ENCODE data around the gene PHF3.

PHF3 gene

GRCh38 chr6:63673692-63674091 is 38.1 kb downstream of the PHF3 start:
- Histone ChIP-seq H3K27me3 (ENCODE audit: control insufficient read depth, insufficient read depth, low read length) (no peaks in the 10 kb centered on the region), H3K27ac (ENCODE audit: low read depth, low read length) (no peak overlapping the region), H3K36me3 (ENCODE audit: control insufficient read depth, insufficient read depth, low read length) (0 out of 2 replicates have a peak, but pooled peaks cover 7% of the 10 kb centered on the region), H3K4me3 (ENCODE audit: low read depth, low read length) (no peak overlapping the region), H3K9ac (ENCODE audit: low read length) (no peak overlapping the region), H3K4me1 (ENCODE audit: control insufficient read depth, insufficient read depth, low read length) (peaks cover 31% of the 10 kb centered on the region), H3K9me3 (ENCODE audit: control insufficient read depth, insufficient read depth, low read depth, low read length) (no peaks in the 10 kb centered on the region)

DNA sequence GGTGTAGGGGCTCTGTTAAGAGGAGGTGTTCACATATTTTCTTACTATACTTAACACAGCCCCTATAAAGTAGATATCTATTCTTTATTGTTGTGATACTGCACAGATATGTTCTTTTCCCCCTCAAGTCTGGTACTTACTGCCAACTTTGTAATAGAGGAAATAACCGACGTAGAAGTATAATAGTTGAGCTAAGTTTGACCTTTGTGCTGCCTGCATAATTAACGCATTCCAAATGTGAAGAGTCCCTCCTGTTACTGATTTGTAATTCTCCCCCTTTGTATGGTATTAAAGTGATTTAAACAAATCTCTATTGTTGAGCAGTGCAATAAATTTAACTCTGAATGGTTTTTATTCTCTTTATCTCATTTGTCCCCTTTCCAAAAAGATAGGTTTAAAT is 39.0 kb downstream of the PHF3 start:
- peaks cover 10% of the 10 kb centered on the region; the same call in 1 of the 2 replicates for H3K36me3 ChIP-seq (ENCODE audit: control insufficient read depth, insufficient read depth, low read length)

DNA sequence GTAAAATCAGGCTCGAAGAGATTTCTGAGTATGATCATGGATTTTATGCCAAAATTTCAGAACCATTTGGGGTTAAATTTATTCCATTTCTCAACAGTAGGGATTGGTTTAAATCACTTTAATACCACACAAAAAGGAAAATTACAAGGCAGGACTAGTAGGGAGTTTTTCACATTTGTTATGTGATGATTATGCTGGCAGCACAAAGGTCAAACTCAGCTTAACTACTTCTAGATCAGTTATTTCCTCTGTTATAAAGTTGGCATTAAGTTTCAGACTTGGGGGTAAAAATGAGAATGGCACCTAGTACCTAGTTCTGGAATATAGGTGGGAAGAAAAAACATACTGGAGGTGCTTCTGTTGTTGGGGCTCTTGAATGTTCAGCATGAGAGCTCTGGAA is 39.5 kb downstream of the PHF3 start:
- H3K27me3 ChIP-seq (ENCODE audit: control insufficient read depth, insufficient read depth, low read length): no peaks in the 10 kb centered on the region
- no peak overlapping the region for H3K27ac ChIP-seq (ENCODE audit: low read depth, low read length)
- H3K9ac ChIP-seq (ENCODE audit: low read length): no peak overlapping the region
- no peaks in the 10 kb centered on the region for H3K9me3 ChIP-seq (ENCODE audit: control insufficient read depth, insufficient read depth, low read depth, low read length)
- peaks cover 13% of the 10 kb centered on the region; the same call in 1 of the 2 replicates for H3K36me3 ChIP-seq (ENCODE audit: control insufficient read depth, insufficient read depth, low read length)
- H3K4me3 ChIP-seq (ENCODE audit: low read depth, low read length): no peak overlapping the region
- H3K4me1 ChIP-seq (ENCODE audit: control insufficient read depth, insufficient read depth, low read length): peaks cover 33% of the 10 kb centered on the region

More for the DNA sequence above, 39.0 kb downstream of the PHF3 start:
- peaks cover 33% of the 10 kb centered on the region for H3K4me1 ChIP-seq (ENCODE audit: control insufficient read depth, insufficient read depth, low read length)
- H3K27ac ChIP-seq (ENCODE audit: low read depth, low read length): no peak overlapping the region
- no peak overlapping the region for H3K9ac ChIP-seq (ENCODE audit: low read length)
- no peaks in the 10 kb centered on the region for H3K9me3 ChIP-seq (ENCODE audit: control insufficient read depth, insufficient read depth, low read depth, low read length)
- H3K4me3 ChIP-seq (ENCODE audit: low read depth, low read length): no peak overlapping the region
- H3K27me3 ChIP-seq (ENCODE audit: control insufficient read depth, insufficient read depth, low read length): no peaks in the 10 kb centered on the region

DNA sequence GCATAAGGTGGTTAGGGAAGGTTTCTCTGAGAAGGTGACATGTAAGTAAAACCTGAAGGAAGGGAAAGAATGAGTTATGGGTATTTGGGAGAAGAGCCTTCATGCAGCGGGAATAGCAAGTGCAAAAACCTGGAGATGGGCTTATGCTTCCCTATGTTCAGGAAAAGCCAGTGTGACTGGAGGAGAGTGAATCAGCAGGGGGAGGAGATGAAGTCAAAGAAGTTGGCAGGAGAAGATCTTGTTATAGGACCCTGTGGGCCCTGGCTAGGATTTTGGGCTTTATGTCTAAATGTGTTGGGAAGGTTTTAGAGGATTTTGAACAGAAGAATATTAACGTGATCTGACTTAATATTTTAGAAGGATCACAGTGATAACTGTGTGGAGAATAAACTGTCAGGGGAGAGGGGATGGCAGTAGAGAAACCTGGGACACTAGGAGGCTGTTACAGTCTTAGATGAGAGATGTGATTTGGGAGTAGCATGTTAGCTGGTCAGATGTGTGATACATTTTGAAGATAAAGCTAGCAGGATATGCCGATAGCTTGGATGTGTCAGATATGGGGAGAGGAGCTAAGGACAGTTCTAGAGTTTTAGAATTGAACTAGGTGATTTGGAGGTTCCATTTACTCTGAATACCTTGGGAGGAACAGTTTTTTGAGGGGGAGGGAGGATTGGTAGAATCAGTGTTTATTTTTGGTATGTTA is 41.0 kb downstream of the PHF3 start:
- H3K4me1 ChIP-seq (ENCODE audit: control insufficient read depth, insufficient read depth, low read length): peaks cover 33% of the 10 kb centered on the region
- H3K9me3 ChIP-seq (ENCODE audit: control insufficient read depth, insufficient read depth, low read depth, low read length): no peaks in the 10 kb centered on the region
- no peaks in the 10 kb centered on the region for H3K27me3 ChIP-seq (ENCODE audit: control insufficient read depth, insufficient read depth, low read length)
- H3K4me3 ChIP-seq (ENCODE audit: low read depth, low read length): no peak overlapping the region
- peaks cover 10% of the 10 kb centered on the region for H3K36me3 ChIP-seq (ENCODE audit: control insufficient read depth, insufficient read depth, low read length)
- no peak overlapping the region for H3K9ac ChIP-seq (ENCODE audit: low read length)
- no peak overlapping the region for H3K27ac ChIP-seq (ENCODE audit: low read depth, low read length)

DNA sequence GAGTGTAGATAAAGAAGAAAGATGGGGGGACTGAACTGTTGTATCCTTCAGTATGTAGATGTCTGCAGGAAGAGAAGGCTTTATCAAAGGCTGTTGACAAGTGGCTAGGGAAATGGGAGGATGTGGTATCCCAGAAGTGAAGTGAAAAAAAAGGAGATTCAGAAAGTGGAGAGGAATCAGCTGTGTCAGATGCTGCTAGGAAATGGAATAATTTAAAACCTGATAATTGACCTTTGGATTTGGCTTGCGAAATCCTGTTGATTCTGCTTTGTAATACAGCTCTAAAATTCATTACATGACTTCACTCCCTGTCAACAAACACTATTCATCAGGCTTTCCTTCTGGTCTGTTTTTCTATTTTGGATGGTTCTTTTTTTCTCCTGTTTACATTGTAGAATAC is 41.7 kb downstream of the PHF3 start:
- H3K4me3 ChIP-seq (ENCODE audit: low read depth, low read length): no peak overlapping the region
- H3K4me1 ChIP-seq (ENCODE audit: control insufficient read depth, insufficient read depth, low read length): peaks cover 33% of the 10 kb centered on the region
- peaks cover 10% of the 10 kb centered on the region for H3K36me3 ChIP-seq (ENCODE audit: control insufficient read depth, insufficient read depth, low read length)
- H3K9ac ChIP-seq (ENCODE audit: low read length): no peak overlapping the region
- no peaks in the 10 kb centered on the region for H3K27me3 ChIP-seq (ENCODE audit: control insufficient read depth, insufficient read depth, low read length)
- no peak overlapping the region for H3K27ac ChIP-seq (ENCODE audit: low read depth, low read length)
- no peaks in the 10 kb centered on the region for H3K9me3 ChIP-seq (ENCODE audit: control insufficient read depth, insufficient read depth, low read depth, low read length)

DNA sequence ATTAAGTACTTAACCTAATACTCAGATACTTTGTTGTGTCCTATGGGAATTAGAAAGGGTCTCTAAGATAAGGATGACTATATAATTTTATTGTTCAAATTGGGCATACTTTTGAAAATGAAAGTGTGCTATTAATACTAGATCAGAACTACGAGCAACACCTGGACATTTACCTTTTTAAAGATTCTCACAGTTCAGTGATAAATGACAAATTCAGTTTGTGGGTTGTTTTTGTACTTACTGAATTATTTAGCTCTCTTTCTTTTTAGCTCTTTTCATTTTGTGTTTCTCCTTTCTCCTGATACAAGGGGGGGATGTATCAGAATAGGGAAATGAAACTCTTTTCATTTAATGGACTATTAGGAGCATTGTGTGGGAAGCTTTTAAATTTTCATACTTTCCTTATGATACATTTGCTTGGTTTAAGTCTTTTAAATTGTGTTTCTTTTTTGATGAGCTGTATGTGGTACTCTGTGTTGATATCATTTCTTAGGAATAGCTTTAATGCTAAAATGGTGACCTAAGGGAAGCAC is 47.5 kb downstream of the PHF3 start:
- Histone ChIP-seq H3K4me3 (ENCODE audit: low read depth, low read length) (no peak overlapping the region), H3K27me3 (ENCODE audit: control insufficient read depth, insufficient read depth, low read length) (no peaks in the 10 kb centered on the region), H3K27ac (ENCODE audit: low read depth, low read length) (no peak overlapping the region), H3K9me3 (ENCODE audit: control insufficient read depth, insufficient read depth, low read depth, low read length) (no peaks in the 10 kb centered on the region), H3K9ac (ENCODE audit: low read length) (no peak overlapping the region), H3K4me1 (ENCODE audit: control insufficient read depth, insufficient read depth, low read length) (0 out of 2 replicates have a peak, but pooled peaks cover 4% of the 10 kb centered on the region), H3K36me3 (ENCODE audit: control insufficient read depth, insufficient read depth, low read length) (peaks cover 46% of the 10 kb centered on the region)

DNA sequence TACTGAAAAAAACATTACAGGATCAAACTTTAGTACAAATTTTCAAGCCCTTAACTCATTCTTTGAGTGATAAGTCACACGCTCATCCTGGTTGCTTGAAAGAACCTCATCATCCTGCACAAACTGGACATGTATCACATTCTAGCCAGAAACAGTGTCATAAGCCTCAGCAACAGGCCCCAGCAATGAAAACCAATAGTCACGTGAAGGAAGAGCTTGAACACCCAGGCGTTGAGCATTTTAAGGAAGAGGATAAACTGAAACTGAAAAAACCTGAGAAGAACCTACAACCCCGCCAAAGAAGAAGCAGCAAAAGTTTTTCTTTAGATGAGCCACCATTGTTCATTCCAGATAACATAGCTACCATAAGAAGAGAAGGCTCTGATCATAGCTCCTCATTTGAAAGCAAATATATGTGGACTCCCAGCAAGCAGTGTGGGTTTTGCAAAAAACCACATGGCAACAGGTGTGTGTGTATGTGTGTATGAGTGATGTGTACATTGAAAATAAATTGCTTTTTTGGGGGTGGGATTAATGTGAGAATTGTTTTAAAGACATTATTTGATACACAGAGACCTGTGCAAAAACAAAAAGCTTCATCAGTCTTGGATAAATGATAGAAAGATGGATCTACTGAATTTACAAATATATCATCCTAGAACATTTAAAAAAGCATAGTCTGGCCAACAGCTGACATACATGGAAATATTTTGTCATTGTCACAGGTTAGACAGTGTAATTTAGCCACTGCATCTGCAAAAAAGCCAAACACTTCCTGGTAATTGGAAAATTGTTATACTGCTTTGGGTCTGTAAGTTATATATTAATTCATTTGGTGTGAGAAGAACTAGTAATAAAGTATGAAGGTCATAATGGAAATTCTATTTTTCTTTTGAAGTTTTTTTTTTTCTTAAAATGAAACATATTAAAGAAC is 50.1 kb downstream of the PHF3 start:
- no peak overlapping the region for H3K27ac ChIP-seq (ENCODE audit: low read depth, low read length)
- H3K27me3 ChIP-seq (ENCODE audit: control insufficient read depth, insufficient read depth, low read length): no peaks in the 10 kb centered on the region
- no peaks in the 10 kb centered on the region for H3K4me1 ChIP-seq (ENCODE audit: control insufficient read depth, insufficient read depth, low read length)
- H3K36me3 ChIP-seq (ENCODE audit: control insufficient read depth, insufficient read depth, low read length): peaks cover 36% of the 10 kb centered on the region
- H3K4me3 ChIP-seq (ENCODE audit: low read depth, low read length): no peak overlapping the region
- no peaks in the 10 kb centered on the region for H3K9me3 ChIP-seq (ENCODE audit: control insufficient read depth, insufficient read depth, low read depth, low read length)
- H3K9ac ChIP-seq (ENCODE audit: low read length): no peak overlapping the region

GRCh38 chr6:63689421-63689820 is 53.8 kb downstream of the PHF3 start:
- no peak overlapping the region for H3K4me3 ChIP-seq (ENCODE audit: low read depth, low read length)
- no peak overlapping the region for H3K9ac ChIP-seq (ENCODE audit: low read length)
- H3K4me1 ChIP-seq (ENCODE audit: control insufficient read depth, insufficient read depth, low read length): no peaks in the 10 kb centered on the region
- no peak overlapping the region for H3K27ac ChIP-seq (ENCODE audit: low read depth, low read length)
- H3K9me3 ChIP-seq (ENCODE audit: control insufficient read depth, insufficient read depth, low read depth, low read length): no peaks in the 10 kb centered on the region
- peaks cover 26% of the 10 kb centered on the region for H3K36me3 ChIP-seq (ENCODE audit: control insufficient read depth, insufficient read depth, low read length)
- H3K27me3 ChIP-seq (ENCODE audit: control insufficient read depth, insufficient read depth, low read length): no peaks in the 10 kb centered on the region

- Histone ChIP-seq H3K4me3 (ENCODE audit: low read depth, low read length) (no peak overlapping the region), H3K36me3 (ENCODE audit: control insufficient read depth, insufficient read depth, low read length) (peaks cover 24% of the 10 kb centered on the region), H3K27me3 (ENCODE audit: control insufficient read depth, insufficient read depth, low read length) (no peaks in the 10 kb centered on the region), H3K27ac (ENCODE audit: low read depth, low read length) (no peak overlapping the region), H3K9me3 (ENCODE audit: control insufficient read depth, insufficient read depth, low read depth, low read length) (no peaks in the 10 kb centered on the region), H3K9ac (ENCODE audit: low read length) (no peak overlapping the region), H3K4me1 (ENCODE audit: control insufficient read depth, insufficient read depth, low read length) (no peaks in the 10 kb centered on the region)
These were observed 54.6 kb downstream of the PHF3 start for GRCh38 chr6:63690221-63690620.

GRCh38 chr6:63705707-63706106 is 70.1 kb downstream of the PHF3 start:
- Histone ChIP-seq H3K4me1 (ENCODE audit: control insufficient read depth, insufficient read depth, low read length) (no peaks in the 10 kb centered on the region), H3K9me3 (ENCODE audit: control insufficient read depth, insufficient read depth, low read depth, low read length) (no peaks in the 10 kb centered on the region), H3K9ac (ENCODE audit: low read length) (no peak overlapping the region), H3K27ac (ENCODE audit: low read depth, low read length) (no peak overlapping the region), H3K27me3 (ENCODE audit: control insufficient read depth, insufficient read depth, low read length) (no peaks in the 10 kb centered on the region), H3K36me3 (ENCODE audit: control insufficient read depth, insufficient read depth, low read length) (peaks cover 91% of the 10 kb centered on the region), H3K4me3 (ENCODE audit: low read depth, low read length) (no peak overlapping the region)

DNA sequence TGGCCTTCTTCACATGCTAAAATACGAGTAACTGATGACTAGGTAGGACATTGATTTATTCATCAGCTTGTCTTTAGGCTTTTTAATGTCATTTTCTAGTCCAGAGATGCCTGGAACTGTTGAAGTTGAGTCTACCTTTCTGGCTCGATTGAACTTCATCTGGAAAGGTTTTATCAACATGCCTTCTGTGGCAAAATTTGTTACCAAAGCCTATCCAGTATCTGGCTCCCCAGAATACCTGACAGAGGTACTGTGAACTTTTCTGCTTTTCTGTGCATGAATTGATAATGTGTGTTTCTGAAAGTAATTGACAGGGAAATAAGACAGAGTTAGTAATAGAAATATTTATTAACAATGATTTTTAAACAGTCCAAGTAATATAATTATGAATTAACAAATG is 71.0 kb downstream of the PHF3 start:
- no peak overlapping the region for H3K4me3 ChIP-seq (ENCODE audit: low read depth, low read length)
- H3K27me3 ChIP-seq (ENCODE audit: control insufficient read depth, insufficient read depth, low read length): no peaks in the 10 kb centered on the region
- H3K27ac ChIP-seq (ENCODE audit: low read depth, low read length): no peak overlapping the region
- peaks cover 91% of the 10 kb centered on the region for H3K36me3 ChIP-seq (ENCODE audit: control insufficient read depth, insufficient read depth, low read length)
- H3K4me1 ChIP-seq (ENCODE audit: control insufficient read depth, insufficient read depth, low read length): no peaks in the 10 kb centered on the region
- no peak overlapping the region for H3K9ac ChIP-seq (ENCODE audit: low read length)
- H3K9me3 ChIP-seq (ENCODE audit: control insufficient read depth, insufficient read depth, low read depth, low read length): no peaks in the 10 kb centered on the region
